ENCODE results near the gene UGT1A10. TPM values are rescaled to one million over a fixed set of nuclear protein-coding genes. Genes with fewer than 3 reads are reported as not detected.

UGT1A10 gene
- total RNA-seq, 1 donor from 2014 or later: not detected

- Histone ChIP-seq H3K36me3 (ENCODE audit: control insufficient read depth, insufficient read depth, low read length) (no peaks in the 10 kb centered on the region), H3K4me3 (ENCODE audit: low read depth, low read length) (no peak overlapping the region), H3K27me3 (ENCODE audit: control insufficient read depth, insufficient read depth, low read length) (no peaks in the 10 kb centered on the region)
- DNase-seq (ENCODE audit: low read depth) (no peak), FAIRE-seq (no peak)
- no peak for TF ChIP-seq CTCF (IDR thresholded peaks at IDR 0.05; ENCODE audit: insufficient read depth, low read length, severe bottlenecking)
Measured at GRCh38 chr2:233658610-233659009, 22.4 kb downstream of the UGT1A10 start.

DNA sequence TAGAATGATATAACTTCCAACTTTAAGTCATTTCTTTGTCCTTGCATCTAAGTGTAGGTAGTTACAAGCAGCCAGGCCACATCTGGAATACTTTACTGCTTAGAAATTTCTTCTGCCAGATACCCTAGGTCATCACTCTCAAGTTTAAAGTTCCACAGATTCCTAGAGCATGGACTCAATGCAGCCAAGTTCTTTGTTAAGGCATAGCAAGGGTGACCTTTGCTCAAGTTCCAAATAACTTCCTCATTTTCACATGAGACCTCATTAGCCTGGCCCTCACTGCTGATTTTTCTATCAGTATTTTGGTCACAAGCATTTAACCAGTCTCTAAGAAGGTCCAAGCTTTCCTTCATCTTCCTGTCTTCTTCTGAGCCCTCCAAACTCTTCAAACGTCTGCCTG is 27.7 kb downstream of the UGT1A10 start:
- DNase-seq (ENCODE audit: low read depth): no peak
- Histone ChIP-seq H3K27me3 (ENCODE audit: control insufficient read depth, insufficient read depth, low read length) (no peaks in the 10 kb centered on the region), H3K4me3 (ENCODE audit: low read depth, low read length) (no peak overlapping the region), H3K36me3 (ENCODE audit: control insufficient read depth, insufficient read depth, low read length) (no peaks in the 10 kb centered on the region)
- no peak for TF ChIP-seq CTCF (IDR thresholded peaks at IDR 0.05; ENCODE audit: insufficient read depth, low read length, severe bottlenecking)
- no peak for FAIRE-seq

- Histone ChIP-seq H3K27me3 (ENCODE audit: control insufficient read depth, insufficient read depth, low read length) (no peaks in the 10 kb centered on the region), H3K36me3 (ENCODE audit: control insufficient read depth, insufficient read depth, low read length) (no peaks in the 10 kb centered on the region), H3K4me3 (ENCODE audit: low read depth, low read length) (no peak overlapping the region)
- no peak for FAIRE-seq
- TF ChIP-seq CTCF (IDR thresholded peaks at IDR 0.05; ENCODE audit: insufficient read depth, low read length, severe bottlenecking): no peak
- no peak for DNase-seq (ENCODE audit: low read depth)
Measured at GRCh38 chr2:233668605-233669260, 32.5 kb downstream of the UGT1A10 start.

DNA sequence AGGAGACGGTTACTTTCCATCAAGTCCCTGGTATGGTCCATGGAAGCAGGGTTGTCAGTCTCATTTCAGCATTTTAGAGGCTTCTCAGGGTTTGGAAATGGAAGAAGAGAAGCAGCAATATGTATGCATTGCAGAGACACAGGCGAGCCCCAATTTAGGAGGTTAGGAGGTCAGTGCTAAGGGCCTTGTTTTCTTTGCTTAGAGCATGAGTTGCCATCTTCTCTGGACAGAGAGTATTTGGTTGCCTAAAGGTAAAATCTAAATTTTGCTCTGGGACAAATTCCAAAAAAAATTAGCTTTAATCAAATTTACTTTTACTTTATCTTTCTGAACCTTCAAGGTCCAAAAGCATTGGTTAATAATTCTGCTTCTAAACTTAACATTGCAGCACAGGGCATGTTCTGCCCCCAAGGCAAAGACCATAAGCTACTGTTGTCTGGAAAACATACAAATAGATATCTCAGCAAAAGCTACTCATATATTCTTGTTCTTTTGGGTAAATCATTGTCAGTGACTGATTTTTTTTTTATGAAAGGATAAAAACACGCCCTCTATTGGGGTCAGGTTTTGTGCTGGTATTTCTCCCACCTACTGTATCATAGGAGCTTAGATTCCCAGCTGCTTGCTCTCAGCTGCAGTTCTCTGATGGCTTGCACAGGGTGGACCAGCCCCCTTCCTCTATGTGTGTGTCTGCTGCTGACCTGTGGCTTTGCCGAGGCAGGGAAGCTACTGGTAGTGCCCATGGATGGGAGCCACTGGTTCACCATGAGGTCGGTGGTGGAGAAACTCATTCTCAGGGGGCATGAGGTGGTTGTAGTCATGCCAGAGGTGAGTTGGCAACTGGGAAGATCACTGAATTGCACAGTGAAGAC is 35.3 kb downstream of the UGT1A10 start, which contains the start of gene UGT1A9:
UGT1A9 (plus strand) TSS at position 609 of the 872 bp plus-strand sequence; CDS start at position 646, 37 bp downstream.
- DNase-seq (ENCODE audit: low read depth): no peak
- Histone ChIP-seq H3K36me3 (ENCODE audit: control insufficient read depth, insufficient read depth, low read length) (no peaks in the 10 kb centered on the region), H3K27me3 (ENCODE audit: control insufficient read depth, insufficient read depth, low read length) (no peaks in the 10 kb centered on the region), H3K4me3 (ENCODE audit: low read depth, low read length) (no peak within 1 kb of the TSS)
- no peak for TF ChIP-seq CTCF (IDR thresholded peaks at IDR 0.05; ENCODE audit: insufficient read depth, low read length, severe bottlenecking)
- no peak for FAIRE-seq

- no peak overlapping the region for H3K4me3 ChIP-seq (ENCODE audit: low read depth, low read length)
- DNase-seq (ENCODE audit: low read depth) (no peak), FAIRE-seq (no peak)
- H3K36me3 ChIP-seq (ENCODE audit: control insufficient read depth, insufficient read depth, low read length): no peaks in the 10 kb centered on the region
- no peak for TF ChIP-seq CTCF (IDR thresholded peaks at IDR 0.05; ENCODE audit: insufficient read depth, low read length, severe bottlenecking)
- H3K27me3 ChIP-seq (ENCODE audit: control insufficient read depth, insufficient read depth, low read length): no peaks in the 10 kb centered on the region
Measured at GRCh38 chr2:233672886-233673285, 36.6 kb downstream of the UGT1A10 start.

Measured in bronchial epithelial cell (primary cell).